Caco-2 (cell line): ENCODE results near the gene CERS6. TPM values are rescaled to one million over a fixed set of nuclear protein-coding genes. Genes with fewer than 3 reads are reported as not detected.

Experiments
- BruUV-seq: library from RNA; stranded (reverse); fragments of 400-500 nt; replicated peaks from 2 replicates; lab custom pipeline; 2021; lab: Mats Ljungman, UMichigan
- CTCF ChIA-PET: fragments of 300-600 bp; sonication (Branson Sonifier 250); formaldehyde crosslinking; loops from one replicate; lab custom pipeline; 2022; ENCODE audit warnings: antibody characterized with exemption; lab: Charles Lee
- POLR2A ChIA-PET: fragments of 300-600 bp; sonication (Branson Sonifier 250); formaldehyde crosslinking; loops from one replicate; lab custom pipeline; 2022; ENCODE audit warnings: antibody characterized with exemption; lab: Charles Lee
- DNase-seq, 2 experiments: peaks; one replicate each; pipeline versions ENCODE4 v3.0.0 to v3.0.0-alpha.2; 2020 to 2022
- H3K27me3 ChIP-seq: replicated peaks from 2 replicates; pipeline ENCODE4 v1.6.0; 2011; ENCODE audit warnings: low read length; ENCODE audit not compliant: control insufficient read depth, insufficient read depth
- H3K36me3 ChIP-seq: 2 replicates; pipeline ENCODE4 v1.5.1; 2011; ENCODE audit warnings: low read length; ENCODE audit not compliant: control insufficient read depth, insufficient read depth
- H3K4me1 ChIP-seq: fragments of 250-450 bp; sonication (Bioruptor Pico); 2 replicates; pipeline ENCODE4 v1.5.1; 2020; ENCODE audit warnings: mild to moderate bottlenecking
- H3K4me3 ChIP-seq: 2 replicates; pipeline ENCODE4 v1.5.1; 2011; ENCODE audit warnings: low read depth, mild to moderate bottlenecking, control low read depth, low read length
- H3K9me3 ChIP-seq: fragments of 250-450 bp; sonication (Bioruptor Pico); 2 replicates; pipeline ENCODE4 v1.5.1; 2020; ENCODE audit warnings: mild to moderate bottlenecking, moderate library complexity
- H3K27ac Mint-ChIP-seq: one replicate; pipeline ENCODE4 v1.8.0; 2022; ENCODE audit warnings: mixed read lengths; ENCODE audit not compliant: unreplicated experiment
- H3K27me3 Mint-ChIP-seq: one replicate; pipeline ENCODE4 v1.8.0; 2022; ENCODE audit warnings: mixed read lengths; ENCODE audit not compliant: insufficient read depth, unreplicated experiment
- H3K36me3 Mint-ChIP-seq: one replicate; pipeline ENCODE4 v1.8.0; 2022; ENCODE audit warnings: mild to moderate bottlenecking, mixed read lengths; ENCODE audit not compliant: insufficient read depth, unreplicated experiment
- H3K4me1 Mint-ChIP-seq: one replicate; pipeline ENCODE4 v1.8.0; 2022; ENCODE audit warnings: low read depth, mixed read lengths; ENCODE audit not compliant: unreplicated experiment
- H3K4me3 Mint-ChIP-seq: one replicate; pipeline ENCODE4 v1.8.0; 2022; ENCODE audit warnings: mild to moderate bottlenecking, moderate library complexity, mixed read lengths; ENCODE audit not compliant: unreplicated experiment
- H3K9me3 Mint-ChIP-seq: one replicate; pipeline ENCODE4 v1.8.0; 2022; ENCODE audit warnings: mixed read lengths; ENCODE audit not compliant: unreplicated experiment
- intact Hi-C: fragments of 100-400 bp; cut with micrococcal nuclease; formaldehyde crosslinking; loops from one replicate; pipeline ENCODE4 v1.10.0; 2022; ENCODE audit not compliant: unreplicated experiment
- total RNA-seq: library from RNA; stranded (reverse); gene quantifications from 2 replicates; pipeline ENCODE4 v1.2.3, GENCODE V29; 2022
- TF ChIP-seq, protein P1 (sequence below), 2 experiments: fragments of 200-600 bp in 1 of 2; IDR thresholded peaks; 1 replicate in 1 of 2; 2 replicates in 1 of 2; pipeline versions ENCODE4 v1.5.1 to v1.8.0; 2011 to 2022; ENCODE audit warnings: antibody characterized with exemption in 1 of 2, control low read depth in 1 of 2, inconsistent platforms in 1 of 2, low read depth in 1 of 2, low read length in 1 of 2, mild to moderate bottlenecking in 1 of 2, moderate library complexity in 1 of 2; ENCODE audit not compliant: insufficient read depth in 1 of 2, severe bottlenecking in 1 of 2, unreplicated experiment in 1 of 2

Gene CERS6
- total RNA-seq, 1 experiment from 2014 or later, result 32.7 TPM

DNA sequence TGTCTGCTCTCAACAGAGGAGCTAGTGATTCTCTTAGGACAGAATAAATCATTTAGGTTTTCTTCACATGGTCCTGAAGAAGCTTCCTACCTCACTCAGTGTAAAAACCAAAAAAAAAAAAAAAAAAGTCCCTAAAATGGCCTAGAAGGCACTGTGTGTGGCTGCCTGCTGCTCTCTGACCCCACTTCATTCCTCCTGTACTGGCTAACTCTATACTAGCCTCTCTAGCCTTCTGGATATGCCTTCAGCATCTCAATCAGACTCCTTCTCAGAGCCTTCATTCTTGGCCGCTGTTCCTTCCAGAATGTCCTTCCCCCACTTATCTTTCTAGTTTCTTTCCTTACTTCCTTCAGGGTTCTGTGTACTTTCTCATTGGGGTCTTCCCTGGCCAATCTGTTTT lies 82.1 kb downstream of the CERS6 start:
- Histone ChIP-seq H3K4me1 (no peaks in the 10 kb centered on the region), H3K36me3 (no peaks in the 10 kb centered on the region; the same call in 1 of the 2 replicates), H3K27me3 (no peaks in the 10 kb centered on the region), H3K9me3 (no peaks in the 10 kb centered on the region), H3K4me3 (no peak overlapping the region)
- TF ChIP-seq, protein P1, sequence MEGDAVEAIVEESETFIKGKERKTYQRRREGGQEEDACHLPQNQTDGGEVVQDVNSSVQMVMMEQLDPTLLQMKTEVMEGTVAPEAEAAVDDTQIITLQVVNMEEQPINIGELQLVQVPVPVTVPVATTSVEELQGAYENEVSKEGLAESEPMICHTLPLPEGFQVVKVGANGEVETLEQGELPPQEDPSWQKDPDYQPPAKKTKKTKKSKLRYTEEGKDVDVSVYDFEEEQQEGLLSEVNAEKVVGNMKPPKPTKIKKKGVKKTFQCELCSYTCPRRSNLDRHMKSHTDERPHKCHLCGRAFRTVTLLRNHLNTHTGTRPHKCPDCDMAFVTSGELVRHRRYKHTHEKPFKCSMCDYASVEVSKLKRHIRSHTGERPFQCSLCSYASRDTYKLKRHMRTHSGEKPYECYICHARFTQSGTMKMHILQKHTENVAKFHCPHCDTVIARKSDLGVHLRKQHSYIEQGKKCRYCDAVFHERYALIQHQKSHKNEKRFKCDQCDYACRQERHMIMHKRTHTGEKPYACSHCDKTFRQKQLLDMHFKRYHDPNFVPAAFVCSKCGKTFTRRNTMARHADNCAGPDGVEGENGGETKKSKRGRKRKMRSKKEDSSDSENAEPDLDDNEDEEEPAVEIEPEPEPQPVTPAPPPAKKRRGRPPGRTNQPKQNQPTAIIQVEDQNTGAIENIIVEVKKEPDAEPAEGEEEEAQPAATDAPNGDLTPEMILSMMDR (IDR thresholded peaks at IDR 0.05; ENCODE audit: insufficient read depth in 1 of 2, low read depth in 1 of 2, low read length in 1 of 2, severe bottlenecking in 1 of 2, unreplicated experiment in 1 of 2), result no peak
- DNase-seq, result no peak
- Mint-ChIP-seq H3K9me3 (peaks cover 14% of the 10 kb centered on the region), H3K36me3 (peaks cover 10% of the 10 kb centered on the region), H3K27me3 (no peaks in the 10 kb centered on the region), H3K4me1 (peaks cover 45% of the 10 kb centered on the region), H3K4me3 (no peak overlapping the region), H3K27ac (no peak overlapping the region)
- ChIA-PET POLR2A (no interaction called here), CTCF (no interaction called here)
- intact Hi-C loops, result no loop called here
- no TSS peak for BruUV-seq

DNA sequence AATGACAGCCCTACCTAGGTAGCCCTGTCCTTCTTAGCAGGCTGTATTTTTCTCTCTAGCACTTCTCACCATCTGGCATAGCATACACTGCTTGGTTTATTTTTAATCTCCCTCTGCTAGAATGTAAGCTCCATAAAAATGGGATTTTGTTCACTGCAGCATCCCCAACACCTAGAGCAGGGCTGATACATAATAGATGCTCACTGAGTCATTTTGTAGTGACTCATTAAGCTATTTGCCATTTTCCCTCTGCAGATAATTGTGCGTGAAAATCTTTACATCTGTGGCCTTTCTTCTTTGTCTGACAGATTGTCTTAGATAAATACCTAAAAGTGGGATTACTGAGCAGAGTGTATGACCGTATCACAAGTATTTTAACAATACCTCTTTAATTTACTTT lies 82.5 kb downstream of the CERS6 start:
- CTCF ChIA-PET, result no interaction called here
- no peaks in the 10 kb centered on the region for H3K9me3 ChIP-seq
- H3K27me3 Mint-ChIP-seq, result no peaks in the 10 kb centered on the region
- no TSS peak for BruUV-seq
- DNase-seq, result no peak
- peaks cover 14% of the 10 kb centered on the region for H3K9me3 Mint-ChIP-seq
- H3K36me3 ChIP-seq, result no peaks in the 10 kb centered on the region; the same call in 1 of the 2 replicates
- H3K4me1 ChIP-seq, result no peaks in the 10 kb centered on the region
- TF ChIP-seq, protein P1 (IDR thresholded peaks at IDR 0.05; ENCODE audit: insufficient read depth in 1 of 2, low read depth in 1 of 2, low read length in 1 of 2, severe bottlenecking in 1 of 2, unreplicated experiment in 1 of 2), result no peak
- peaks cover 10% of the 10 kb centered on the region for H3K36me3 Mint-ChIP-seq
- no peak overlapping the region for H3K4me3 Mint-ChIP-seq
- H3K4me3 ChIP-seq, result no peak overlapping the region
- H3K27ac Mint-ChIP-seq, result no peak overlapping the region
- intact Hi-C loops, result no loop called here
- POLR2A ChIA-PET, result no interaction called here
- H3K4me1 Mint-ChIP-seq, result peaks cover 41% of the 10 kb centered on the region
- no peaks in the 10 kb centered on the region for H3K27me3 ChIP-seq

DNA sequence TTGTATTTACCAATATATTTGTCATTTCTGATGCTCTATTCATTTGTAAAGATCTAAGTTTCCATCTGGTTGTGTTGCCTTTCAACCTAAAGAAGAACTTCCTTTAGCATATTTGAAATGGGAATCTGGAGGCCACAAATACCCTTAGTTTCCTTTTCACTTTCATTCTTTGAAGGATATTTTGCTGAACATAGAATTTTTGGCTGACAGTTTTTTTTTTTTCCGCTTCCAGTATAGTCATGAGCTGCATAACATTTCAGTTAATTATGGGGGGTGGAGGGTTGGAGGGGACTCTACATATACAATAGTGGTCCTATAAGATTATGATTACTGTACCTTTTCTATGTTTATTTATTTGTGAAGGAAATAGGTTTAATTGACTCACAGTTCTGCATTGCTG lies 83.9 kb downstream of the CERS6 start:
- no peak overlapping the region for H3K27ac Mint-ChIP-seq
- Histone ChIP-seq H3K27me3 (no peaks in the 10 kb centered on the region), H3K4me1 (no peaks in the 10 kb centered on the region), H3K4me3 (no peak overlapping the region), H3K9me3 (no peaks in the 10 kb centered on the region), H3K36me3 (no peaks in the 10 kb centered on the region)
- CTCF ChIA-PET, result no interaction called here
- peaks cover 14% of the 10 kb centered on the region for H3K9me3 Mint-ChIP-seq
- peaks cover 30% of the 10 kb centered on the region for H3K4me1 Mint-ChIP-seq
- no peak for DNase-seq
- POLR2A ChIA-PET, result no interaction called here
- intact Hi-C loops, result no loop called here
- TF ChIP-seq, protein P1 (IDR thresholded peaks at IDR 0.05; ENCODE audit: insufficient read depth in 1 of 2, low read depth in 1 of 2, low read length in 1 of 2, severe bottlenecking in 1 of 2, unreplicated experiment in 1 of 2), result no peak
- no TSS peak for BruUV-seq
- no peaks in the 10 kb centered on the region for H3K36me3 Mint-ChIP-seq
- H3K27me3 Mint-ChIP-seq, result no peaks in the 10 kb centered on the region
- H3K4me3 Mint-ChIP-seq, result no peak overlapping the region
